ENCODE results near the gene PMPCA.

PMPCA gene

GRCh38 chr9:136373300-136374182 lies 36.9 kb upstream of the PMPCA start, which contains the start of gene CARD9:
Gene CARD9 (minus strand): TSS chr9:136373669. CDS start chr9:136372078, 1,591 bp downstream.
- DNase-seq: peak in 8 of 14 donors; percentile 11 to 63 (median 53)

GRCh38 chr9:136374183-136374575 lies 36.3 kb upstream of the PMPCA start:
- DNase-seq: no peak

- no peak for DNase-seq
These were observed 35.4 kb upstream of the PMPCA start for GRCh38 chr9:136375096-136375495.

GRCh38 chr9:136376457-136376856 lies 34.0 kb upstream of the PMPCA start:
- DNase-seq: no peak

GRCh38 chr9:136377341-136378169 lies 32.9 kb upstream of the PMPCA start:
- peak in 2 of 14 donors; percentile 10 to 28 for DNase-seq

- no peak for DNase-seq
These were observed 32.1 kb upstream of the PMPCA start for GRCh38 chr9:136378170-136379002.

GRCh38 chr9:136379003-136379287 lies 31.5 kb upstream of the PMPCA start:
- DNase-seq: no peak

GRCh38 chr9:136379401-136379800 lies 31.1 kb upstream of the PMPCA start:
- DNase-seq: no peak

DNA sequence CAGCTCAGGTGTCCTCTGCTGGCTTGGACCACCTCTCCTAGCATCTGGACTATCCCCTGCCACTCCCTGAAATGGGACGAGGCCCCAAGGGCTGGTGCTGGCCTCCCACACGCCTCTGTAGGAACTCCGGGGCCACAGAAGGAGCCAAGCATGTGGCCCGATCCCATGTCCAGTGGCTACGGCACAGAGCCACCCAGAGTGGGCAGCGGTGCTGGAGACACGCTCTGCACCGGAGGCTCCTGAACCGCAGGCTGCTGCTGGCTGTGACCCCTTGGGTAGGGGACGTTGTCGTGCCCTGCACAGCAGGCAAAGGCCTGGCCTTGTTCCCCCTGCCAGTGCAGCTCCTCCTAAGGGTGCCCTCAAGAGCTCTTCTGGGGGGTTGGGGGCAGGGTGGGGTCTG lies 30.6 kb upstream of the PMPCA start:
- no peak for DNase-seq

DNA sequence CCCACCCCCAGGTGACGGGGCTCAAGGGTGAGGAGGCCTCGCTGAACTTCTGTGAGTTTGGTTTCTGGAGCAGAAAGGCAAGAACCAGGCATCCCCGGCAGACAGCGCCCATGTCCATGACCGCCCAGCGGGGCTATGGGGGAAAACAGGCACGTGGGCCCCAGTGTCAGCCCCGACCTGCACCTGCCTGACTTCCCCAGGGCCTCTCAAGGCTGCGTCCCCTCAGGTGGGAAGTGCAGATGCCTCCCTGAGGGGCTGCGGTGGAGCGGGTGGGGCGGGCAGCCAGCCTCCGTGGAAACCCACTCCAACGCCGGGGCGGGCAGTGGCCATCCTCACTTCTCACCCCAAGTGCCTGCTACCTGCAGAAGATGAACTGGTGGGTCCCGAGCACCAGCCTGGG lies 30.1 kb upstream of the PMPCA start:
- no peak for DNase-seq

DNA sequence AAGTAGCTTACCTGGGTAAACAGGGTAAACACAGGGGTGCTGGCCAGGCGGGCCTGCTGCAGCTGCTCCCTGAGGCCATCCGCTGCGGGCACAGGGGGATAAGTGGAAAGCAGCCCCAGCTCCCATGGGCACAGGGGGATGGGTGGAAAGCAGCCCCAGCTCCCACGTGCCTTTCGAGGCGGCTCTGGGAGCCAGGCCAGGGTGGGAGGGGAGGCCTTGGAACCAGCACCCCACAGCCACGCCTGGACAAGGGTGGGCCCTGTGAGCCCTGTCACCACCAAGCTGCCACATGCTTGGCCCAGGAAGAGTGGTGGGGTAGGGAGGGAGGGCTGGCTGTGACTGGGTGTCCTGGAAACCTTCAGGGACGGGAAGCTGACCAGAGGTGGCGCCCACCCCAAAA lies 29.1 kb upstream of the PMPCA start:
- peak in 3 of 14 donors; percentile 44 to 64 (median 46) for DNase-seq

GRCh38 chr9:136381966-136382513 lies 28.4 kb upstream of the PMPCA start:
- no peak for DNase-seq

DNA sequence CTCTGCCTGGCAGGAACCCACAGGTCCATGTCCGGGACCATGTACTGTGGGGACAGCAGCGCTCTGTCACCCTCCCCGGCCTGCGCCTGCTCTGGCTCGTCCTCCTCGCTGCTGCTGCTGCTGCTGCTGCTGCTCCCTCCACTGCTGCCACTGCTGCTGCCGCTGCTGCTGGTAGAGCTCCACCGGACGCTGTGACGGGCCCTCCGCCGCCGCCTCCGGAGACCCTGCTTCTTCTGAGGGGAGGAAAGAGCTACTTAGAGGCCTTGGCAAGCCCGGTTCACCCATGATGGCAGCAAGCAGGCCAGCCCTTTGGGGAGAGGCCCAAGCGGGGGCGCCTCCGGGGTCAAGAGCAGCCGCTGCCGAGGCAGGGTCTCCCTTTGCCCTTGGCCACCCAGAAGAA lies 27.0 kb upstream of the PMPCA start:
- DNase-seq: no peak

- DNase-seq: no peak
These were observed 25.4 kb upstream of the PMPCA start for GRCh38 chr9:136385015-136385414.

GRCh38 chr9:136386018-136386417 lies 24.4 kb upstream of the PMPCA start:
- DNase-seq: no peak

DNA sequence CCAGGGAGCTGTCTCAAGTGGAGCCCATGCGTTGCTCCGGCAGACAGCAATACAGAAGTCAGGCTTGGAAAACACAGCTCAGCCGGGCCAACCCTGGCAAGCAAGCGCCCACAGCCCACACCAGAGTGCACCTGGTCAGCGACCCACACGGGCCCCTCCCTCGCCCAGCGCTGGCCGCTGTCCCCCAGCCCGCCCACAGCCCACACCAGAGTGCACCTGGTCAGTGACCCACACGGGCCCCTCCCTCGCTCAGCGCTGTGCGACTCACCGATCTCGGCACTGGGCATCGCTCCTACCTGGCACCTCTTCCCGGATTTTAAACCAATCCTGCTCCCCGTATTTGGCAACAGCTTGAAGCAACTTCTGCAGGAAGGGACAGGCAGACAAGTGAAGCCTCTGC lies 23.2 kb upstream of the PMPCA start:
- no peak for DNase-seq

- no peak for DNase-seq
These were observed 21.1 kb upstream of the PMPCA start for GRCh38 chr9:136389396-136389795.

DNA sequence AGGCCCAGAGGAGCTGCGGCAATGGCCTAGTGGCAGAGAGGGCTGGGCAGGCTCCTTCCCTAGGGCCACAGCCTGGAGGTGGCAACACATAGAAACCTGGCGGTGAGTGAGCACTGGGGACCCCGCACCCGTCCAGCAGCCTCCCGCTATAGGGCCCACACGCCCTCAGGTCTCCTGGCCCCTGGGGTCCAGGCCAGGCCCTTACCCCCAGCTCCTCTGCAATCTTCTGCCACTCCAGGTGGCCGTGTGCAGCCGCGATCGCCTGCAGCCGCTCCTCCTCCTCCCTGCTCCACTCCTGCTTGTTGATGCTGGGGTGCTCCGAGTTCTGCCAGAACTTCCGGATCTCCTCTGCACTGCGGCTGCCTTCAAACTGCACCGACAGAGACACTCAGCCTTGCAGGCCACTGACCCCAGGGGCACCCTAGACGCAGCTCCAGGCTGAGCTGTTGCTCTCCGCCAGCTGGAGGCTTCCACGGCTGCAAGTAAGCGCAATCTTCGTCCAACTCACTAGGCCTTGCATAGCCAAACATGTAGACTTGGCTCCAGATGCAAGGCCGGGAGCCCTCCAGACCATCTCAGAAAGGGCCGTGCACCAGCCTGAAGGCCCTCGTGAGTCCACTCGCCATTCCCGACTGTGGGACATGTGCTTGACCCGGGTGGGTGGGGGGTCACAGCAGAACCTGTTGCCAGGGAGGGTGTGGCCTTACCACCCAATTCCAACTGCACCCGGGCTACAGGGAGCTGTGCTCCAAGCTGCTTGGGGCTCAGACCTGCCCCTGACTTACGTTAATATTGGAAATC lies 18.5 kb upstream of the PMPCA start:
- no peak for DNase-seq

- no peak for DNase-seq
These were observed 17.7 kb upstream of the PMPCA start for GRCh38 chr9:136392538-136393449.

DNA sequence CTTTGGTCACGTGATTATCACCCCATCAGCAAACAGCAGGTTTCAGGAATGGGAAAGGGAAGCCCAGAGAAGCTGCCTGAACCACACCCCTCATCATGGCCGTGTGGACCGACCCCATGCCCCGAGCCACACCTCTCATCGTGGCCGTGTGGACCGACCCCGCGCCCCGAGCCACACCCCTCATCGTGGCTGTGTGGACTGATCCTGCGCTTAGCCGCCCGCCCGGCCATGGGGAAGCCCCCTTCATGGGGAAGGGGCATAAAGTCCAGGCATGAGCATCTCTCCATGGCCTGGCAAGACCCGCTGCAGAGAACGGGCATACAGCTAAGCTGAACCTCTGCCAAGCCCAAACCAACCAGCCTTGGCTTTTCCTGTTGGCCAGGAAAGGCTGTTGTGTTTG lies 16.9 kb upstream of the PMPCA start:
- DNase-seq: no peak
